HG03354 (cell line): Measurements from ENCODE around the gene ZNF462.

Source experiments
- ATAC-seq: cut with Tn5 transposase; IDR thresholded peaks from one replicate; pipeline ENCODE4 v1.9.1; 2021; ENCODE audit warnings: mild to moderate bottlenecking; ENCODE audit not compliant: unreplicated experiment, poor library complexity, severe bottlenecking

The ZNF462 gene

GRCh38 chr9:106921341-106921899 is 58.5 kb downstream of the ZNF462 start:
- ATAC-seq, result no peak

DNA sequence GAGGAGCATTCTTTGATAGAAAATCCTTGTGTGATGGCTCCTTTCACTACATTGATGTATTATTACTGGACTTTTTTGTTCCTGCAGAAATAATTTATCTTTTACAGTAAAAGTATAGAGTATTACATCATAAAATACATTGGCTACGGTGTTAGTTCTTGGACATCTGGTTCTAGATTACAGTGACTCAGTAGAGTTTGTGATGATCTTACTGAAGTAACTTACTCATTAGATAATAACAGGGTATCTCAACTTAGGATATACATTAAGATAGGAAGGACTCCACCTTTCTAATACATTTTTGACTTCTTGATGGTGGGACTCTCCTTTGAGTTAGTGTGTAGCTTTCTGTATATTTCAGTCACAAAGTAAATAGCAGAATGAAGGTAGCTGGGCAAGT is 59.1 kb downstream of the ZNF462 start:
- ATAC-seq, result no peak

GRCh38 chr9:106925392-106925791 is 62.4 kb downstream of the ZNF462 start:
- no peak for ATAC-seq

DNA sequence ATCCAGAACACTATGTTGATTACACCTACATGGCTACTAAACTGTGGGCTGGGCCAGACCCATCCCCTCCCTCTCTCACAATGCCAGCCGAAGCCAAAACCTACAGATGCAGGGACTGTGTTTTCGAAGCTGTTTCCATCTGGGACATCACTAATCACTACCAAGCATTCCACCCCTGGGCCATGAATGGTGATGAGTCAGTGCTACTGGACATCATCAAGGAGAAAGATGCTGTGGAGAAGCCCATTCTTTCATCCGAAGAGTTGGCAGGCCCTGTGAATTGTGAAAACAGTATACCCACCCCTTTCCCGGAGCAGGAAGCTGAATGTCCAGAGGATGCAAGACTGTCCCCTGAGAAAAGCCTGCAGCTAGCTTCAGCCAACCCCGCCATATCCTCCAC is 65.0 kb downstream of the ZNF462 start:
- ATAC-seq, result no peak

DNA sequence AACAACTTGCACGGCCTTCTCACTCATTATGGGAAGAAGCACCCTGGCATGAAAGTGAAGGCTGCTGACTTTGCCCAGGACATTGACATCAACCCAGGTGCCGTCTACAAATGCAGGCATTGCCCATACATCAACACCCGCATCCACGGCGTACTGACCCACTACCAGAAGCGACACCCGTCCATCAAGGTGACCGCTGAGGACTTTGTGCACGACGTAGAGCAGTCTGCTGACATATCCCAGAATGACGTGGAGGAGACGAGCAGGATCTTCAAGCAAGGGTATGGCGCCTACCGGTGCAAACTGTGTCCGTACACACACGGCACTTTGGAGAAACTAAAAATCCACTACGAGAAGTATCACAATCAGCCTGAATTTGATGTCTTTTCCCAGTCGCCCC is 65.4 kb downstream of the ZNF462 start:
- ATAC-seq, result no peak

DNA sequence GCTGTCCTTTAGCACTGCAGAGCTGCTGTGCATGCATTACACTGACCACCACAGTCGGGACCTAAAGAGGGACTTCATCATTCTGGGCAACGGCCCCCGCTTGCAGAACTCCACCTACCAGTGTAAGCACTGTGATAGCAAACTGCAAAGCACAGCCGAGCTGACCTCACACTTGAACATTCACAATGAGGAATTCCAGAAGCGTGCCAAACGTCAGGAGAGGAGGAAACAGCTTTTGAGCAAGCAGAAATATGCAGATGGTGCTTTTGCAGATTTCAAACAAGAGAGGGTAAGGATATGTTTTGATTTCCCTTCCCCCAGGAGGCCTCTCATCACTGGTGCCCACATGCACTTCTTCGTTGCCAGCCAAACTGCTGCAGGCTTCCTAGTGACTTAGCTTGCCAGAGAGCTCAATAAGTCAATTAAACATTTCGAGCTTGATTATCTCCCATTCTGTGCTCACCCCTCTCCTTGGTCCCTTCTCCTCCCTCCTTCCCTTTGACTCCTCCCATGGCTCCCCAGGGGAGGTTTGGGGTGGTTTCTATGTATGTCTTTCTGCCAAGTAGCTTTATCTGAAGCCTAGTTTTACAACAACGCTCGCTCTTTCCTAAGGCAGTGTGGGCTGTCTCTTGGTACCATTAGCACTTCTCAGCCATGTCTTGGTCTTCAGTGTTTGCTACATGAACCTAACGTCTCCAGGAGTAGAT is 66.7 kb downstream of the ZNF462 start:
- ATAC-seq, result no peak

DNA sequence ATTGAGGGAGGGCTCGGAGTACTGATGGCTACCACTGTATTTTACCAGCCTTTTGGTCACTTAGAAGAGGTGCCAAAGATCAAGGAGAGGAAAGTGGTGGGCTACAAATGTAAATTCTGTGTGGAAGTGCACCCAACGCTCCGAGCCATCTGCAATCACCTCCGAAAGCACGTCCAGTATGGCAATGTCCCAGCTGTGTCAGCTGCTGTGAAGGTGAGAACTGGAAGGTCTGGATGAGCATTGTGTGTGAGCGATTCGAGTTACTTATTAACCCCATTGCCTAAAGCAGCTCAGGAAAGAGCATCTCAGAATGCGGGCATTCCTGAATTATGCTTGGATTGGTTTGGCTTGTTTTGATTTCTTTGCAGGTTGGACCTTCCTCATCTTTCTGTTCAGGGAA is 67.5 kb downstream of the ZNF462 start:
- no peak for ATAC-seq

DNA sequence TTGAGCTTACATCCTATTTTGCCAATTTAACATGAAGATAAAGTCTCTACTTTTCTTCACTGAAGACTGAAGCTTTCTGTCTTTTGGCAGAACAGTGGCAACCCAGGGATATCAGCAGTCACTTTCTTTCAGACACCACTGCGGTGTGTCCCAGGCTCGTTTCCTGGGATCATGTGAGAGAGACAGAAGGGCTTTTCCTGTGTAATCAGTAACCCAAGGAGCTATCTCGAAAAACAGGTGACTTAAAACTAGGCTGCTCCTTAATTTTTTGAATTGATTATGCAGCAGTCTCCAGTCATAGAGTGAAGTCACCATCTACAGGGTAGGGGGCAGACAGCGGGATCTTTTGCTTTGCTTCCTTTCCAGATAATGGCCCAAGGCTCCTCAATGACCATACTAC is 68.5 kb downstream of the ZNF462 start:
- ATAC-seq, result no peak

DNA sequence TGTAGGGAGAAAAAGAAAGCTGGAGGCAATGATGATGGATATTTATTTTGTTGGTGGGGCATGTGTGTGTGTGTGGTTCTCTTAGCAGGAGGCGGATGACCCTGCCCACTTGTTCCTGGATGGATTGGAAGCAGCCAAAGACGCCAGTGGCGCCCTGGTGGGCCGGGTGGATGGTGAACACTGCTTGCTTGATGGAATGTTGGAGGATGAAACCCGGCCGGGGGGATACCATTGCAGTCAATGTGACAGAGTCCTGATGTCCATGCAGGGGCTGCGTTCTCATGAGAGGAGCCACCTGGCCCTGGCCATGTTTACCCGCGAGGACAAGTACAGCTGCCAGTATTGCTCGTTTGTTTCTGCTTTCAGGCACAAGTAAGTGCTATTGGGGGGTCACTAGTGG is 69.2 kb downstream of the ZNF462 start:
- no peak for ATAC-seq

GRCh38 chr9:106932675-106933074 is 69.7 kb downstream of the ZNF462 start:
- ATAC-seq, result no peak

DNA sequence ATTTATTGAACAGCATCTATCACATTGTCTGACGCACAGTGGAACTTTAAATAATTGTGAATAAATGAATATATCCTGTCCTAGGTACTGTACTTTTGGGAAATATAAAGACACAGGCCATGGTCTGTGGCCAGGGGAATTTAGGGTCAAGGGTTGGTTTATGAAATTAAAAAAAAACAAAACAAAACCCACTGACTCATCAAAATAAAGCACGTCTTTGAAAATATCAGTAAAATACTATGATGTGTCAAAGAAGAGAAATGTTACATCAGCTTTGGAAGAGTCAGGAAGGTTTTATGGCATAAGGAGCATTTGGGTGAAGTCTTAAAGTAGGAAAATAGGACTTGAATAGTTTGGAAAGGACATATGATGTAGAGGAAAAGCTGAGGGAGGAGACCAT is 70.5 kb downstream of the ZNF462 start:
- ATAC-seq, result no peak

GRCh38 chr9:106934442-106935238 is 71.7 kb downstream of the ZNF462 start:
- ATAC-seq, result no peak

GRCh38 chr9:106936680-106937079 is 73.7 kb downstream of the ZNF462 start:
- ATAC-seq, result no peak

DNA sequence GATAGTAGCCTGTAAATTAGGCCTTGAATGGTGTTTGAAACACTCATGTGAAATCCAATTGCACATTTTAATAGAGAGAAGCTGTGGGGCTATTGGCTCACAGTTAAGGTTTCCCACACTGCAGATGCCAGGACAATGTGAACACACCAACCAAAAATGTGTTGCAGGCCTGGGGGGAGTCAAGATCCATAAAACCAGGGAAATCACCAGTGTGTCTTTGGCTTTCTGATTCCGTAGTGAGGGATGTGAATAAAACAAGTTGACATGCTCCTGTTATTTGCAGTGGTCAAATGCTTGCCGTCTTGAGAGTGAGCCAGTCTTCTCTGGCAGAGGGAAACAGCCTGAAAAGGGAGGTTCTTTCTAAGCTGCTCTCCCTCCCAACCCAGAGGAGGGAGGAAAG is 79.0 kb downstream of the ZNF462 start:
- no peak for ATAC-seq

DNA sequence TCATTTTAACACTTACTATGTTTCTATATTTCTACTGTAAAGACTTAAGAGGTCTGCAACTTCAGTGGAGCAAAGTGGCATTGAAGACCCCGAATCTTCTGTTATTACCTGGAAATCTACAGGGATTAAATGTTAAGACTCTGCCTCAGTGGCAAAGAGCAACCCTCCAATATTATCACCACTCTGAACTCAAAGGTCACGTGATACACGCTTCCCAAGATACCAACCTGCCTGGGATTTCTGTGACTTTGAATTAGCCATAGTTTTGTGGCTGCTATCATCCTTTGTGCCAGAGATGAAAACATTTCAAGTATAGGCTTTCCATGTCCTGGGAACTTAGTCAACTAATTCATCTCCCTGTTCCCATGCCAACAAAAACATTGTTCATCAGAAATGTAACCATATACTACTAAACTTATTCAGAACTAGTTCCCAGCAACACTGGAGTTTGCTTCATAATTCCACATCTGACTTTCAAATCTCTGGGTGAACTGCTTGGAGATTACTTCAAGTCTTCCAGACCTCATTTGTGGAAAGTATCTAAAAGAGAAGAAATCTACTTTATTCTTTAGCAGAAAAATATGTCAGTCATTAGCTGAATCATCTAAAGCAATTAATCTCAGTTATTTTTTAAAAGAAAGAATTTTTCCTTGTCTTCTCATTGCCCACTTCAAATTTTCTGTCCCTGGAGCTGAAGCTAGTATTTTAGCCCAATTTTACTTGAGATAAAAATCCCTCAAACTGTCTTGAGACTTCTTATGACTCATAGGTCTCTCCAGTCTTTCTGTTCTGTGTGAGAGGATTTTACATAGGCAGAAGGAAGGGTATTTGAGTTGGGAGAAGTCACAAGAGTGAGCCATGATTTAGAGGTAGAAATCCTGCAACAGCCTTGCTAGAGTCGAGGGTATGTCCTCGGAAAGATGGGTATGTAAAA is 83.0 kb downstream of the ZNF462 start:
- no peak for ATAC-seq

DNA sequence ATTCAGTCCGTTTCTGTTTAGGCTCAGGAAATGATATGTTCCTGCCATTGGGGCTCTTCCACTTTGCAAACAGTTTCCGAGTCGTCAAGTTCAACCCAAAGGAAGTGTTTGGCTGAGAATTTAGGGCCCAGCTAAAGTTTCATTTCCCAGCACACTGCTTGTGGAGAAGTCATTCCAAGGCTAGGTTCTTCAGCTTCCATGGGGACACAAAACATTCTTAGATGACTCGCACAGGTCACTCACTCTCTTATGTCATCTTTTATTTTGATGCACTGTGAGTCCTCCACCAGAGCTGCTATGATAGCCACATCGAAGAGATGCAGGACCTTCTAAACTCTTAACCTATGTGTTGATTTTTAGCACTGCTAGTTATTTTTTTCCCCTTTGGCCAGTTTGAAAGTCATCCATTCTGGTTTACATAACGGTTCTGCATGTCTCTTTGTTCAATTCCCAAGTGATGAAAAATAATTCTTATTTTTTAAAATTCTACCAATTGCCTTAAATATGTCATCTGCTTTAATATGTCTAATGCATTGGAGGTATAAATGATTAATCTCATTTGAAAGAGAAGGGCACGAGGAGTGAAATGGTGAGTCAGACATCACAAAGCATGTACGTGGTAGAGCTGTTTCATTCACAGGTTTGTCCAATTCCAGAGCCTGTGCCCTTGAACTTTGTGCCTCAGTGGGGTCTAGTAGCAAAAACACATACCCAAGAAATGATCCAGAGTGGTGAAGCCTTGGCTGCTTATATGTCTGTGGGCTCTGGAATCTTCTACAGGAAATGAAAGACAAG is 84.3 kb downstream of the ZNF462 start:
- no peak for ATAC-seq

DNA sequence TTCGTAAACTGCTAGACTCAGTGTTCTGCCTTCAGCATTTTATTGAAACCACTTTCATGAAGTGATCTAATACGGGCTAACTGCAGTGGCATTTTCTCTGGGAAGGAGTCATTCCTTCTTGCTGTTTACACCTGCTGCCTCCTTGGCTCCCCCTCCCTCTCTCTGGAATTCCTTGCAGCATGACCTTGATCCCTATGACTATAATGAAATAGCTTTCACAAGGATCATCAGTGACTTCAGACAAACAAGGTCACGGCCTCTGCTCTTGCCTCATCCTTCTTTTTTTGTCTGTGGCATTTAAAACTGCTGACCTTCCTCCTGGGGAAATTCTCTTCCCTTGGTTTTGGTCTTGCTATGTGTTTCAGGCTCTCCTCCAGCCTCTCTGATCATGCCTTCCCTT is 90.2 kb downstream of the ZNF462 start:
- no peak for ATAC-seq

DNA sequence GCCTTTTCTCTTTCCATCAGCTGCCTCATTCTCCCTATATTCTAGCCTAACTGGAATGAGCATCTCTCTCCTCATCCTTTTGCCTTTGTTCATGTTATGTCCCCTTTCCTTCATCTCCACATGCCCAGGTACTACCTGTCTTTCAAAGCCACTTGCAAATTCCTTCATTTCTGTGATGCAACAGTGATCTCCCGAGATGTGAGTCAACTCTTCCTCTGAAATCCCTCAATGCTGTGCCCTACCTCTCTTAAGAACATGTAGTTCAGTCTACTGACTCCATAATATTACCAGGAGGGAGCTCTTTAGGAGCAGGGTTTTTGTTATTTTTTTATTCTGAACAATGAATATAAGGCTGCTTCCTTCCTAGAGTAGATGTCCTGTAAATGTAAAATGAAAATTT is 91.6 kb downstream of the ZNF462 start:
- ATAC-seq, result no peak
